Cardiac fibroblast (primary cell): ENCODE measurements around the gene LRRC23.

Source experiments
- DNase-seq, 2 donors: peaks; one replicate each; pipeline versions ENCODE4 v3.0.0 to v3.0.0-alpha.2; 2010; ENCODE audit warnings: low read depth in 2 of 2
- H3K4me3 ChIP-seq, 2 donors: replicated peaks in 1 of 2; 1 replicate in 1 of 2; 2 replicates in 1 of 2; pipeline ENCODE4 v1.5.1; 2011; ENCODE audit warnings: low read depth in 2 of 2, low read length in 2 of 2, mild to moderate bottlenecking in 2 of 2, moderate library complexity in 1 of 2
- CTCF ChIP-seq: IDR thresholded peaks from one replicate; pipeline ENCODE4 v1.5.1; 2011; ENCODE audit warnings: low read depth, mild to moderate bottlenecking, low read length, inconsistent platforms

Gene LRRC23

GRCh38 chr12:6904280-6905276, at the start of gene LRRC23:
Gene LRRC23, plus strand, starts transcription at chr12:6904822. Its CDS starts 812 bp downstream, at chr12:6905634.
- no peak for TF ChIP-seq CTCF
- DNase-seq = peak; percentile 95 to 97
- peak within 1 kb of the TSS; percentile 70 to 85 for H3K4me3 ChIP-seq

- H3K4me3 ChIP-seq = no peak overlapping the region
- TF ChIP-seq CTCF = no peak
- DNase-seq = no peak
These were observed 49.3 kb upstream of the LRRC23 start for GRCh38 chr12:6855322-6855721.

- no peak overlapping the region for H3K4me3 ChIP-seq
- TF ChIP-seq CTCF = no peak
- no peak for DNase-seq
These were observed 45.8 kb upstream of the LRRC23 start for GRCh38 chr12:6858799-6859198.

- no peak for TF ChIP-seq CTCF
- no peak for DNase-seq
- H3K4me3 ChIP-seq = no peak overlapping the region
These were observed 44.5 kb upstream of the LRRC23 start for GRCh38 chr12:6860116-6860515.

GRCh38 chr12:6860942-6861341, 43.7 kb upstream of the LRRC23 start:
- DNase-seq = no peak
- no peak for TF ChIP-seq CTCF
- no peak overlapping the region for H3K4me3 ChIP-seq

GRCh38 chr12:6861391-6861790, 43.2 kb upstream of the LRRC23 start:
- H3K4me3 ChIP-seq = no peak overlapping the region
- DNase-seq = no peak
- TF ChIP-seq CTCF = no peak
